ENCODE results near the gene AGBL5.

The AGBL5 gene

DNA sequence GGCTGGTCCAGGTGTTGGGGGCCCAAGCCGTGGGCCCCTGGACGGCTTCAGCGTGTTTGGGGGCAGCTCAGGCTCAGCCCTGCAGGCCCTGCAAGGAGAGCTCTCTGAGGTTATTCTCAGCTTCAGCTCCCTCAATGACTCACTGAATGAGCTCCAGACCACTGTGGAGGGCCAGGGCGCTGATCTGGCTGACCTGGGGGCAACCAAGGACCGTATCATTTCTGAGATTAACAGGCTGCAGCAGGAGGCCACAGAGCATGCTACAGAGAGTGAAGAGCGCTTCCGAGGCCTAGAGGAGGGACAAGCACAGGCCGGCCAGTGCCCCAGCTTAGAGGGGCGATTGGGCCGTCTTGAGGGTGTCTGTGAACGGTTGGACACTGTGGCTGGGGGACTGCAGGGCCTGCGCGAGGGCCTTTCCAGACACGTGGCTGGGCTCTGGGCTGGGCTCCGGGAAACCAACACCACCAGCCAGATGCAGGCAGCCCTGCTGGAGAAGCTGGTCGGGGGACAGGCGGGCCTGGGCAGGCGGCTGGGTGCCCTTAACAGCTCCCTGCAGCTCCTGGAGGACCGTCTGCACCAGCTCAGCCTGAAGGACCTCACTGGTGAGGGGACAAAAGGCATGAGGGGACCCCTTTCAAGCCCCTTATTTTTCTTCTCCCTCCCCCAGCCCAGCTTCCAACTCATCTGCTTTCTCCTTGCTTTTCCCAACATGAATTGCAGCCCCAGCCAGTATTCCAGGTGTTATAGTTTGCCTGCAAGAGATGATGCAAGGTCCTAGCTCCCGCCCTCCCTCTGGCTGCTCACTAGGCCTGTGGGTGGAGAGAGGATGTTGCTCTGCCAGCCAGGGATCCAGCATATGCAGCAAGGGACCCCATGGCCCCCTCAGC lies 32.2 kb downstream of the AGBL5 start:
- Histone ChIP-seq H3K36me3 (ENCODE audit: control insufficient read depth, insufficient read depth, low read length) (no peaks in the 10 kb centered on the region), H3K27ac (ENCODE audit: insufficient read depth, low read depth, low read length, poor library complexity, severe bottlenecking) (no peak overlapping the region), H3K4me3 (ENCODE audit: insufficient read depth, low read depth, low read length) (no peak overlapping the region), H3K4me1 (ENCODE audit: control insufficient read depth, insufficient read depth, low read length) (peaks cover 25% of the 10 kb centered on the region), H3K27me3 (ENCODE audit: control insufficient read depth, insufficient read depth, low read length, poor library complexity, severe bottlenecking) (peaks cover 22% of the 10 kb centered on the region), H3K9me3 (ENCODE audit: control insufficient read depth, low read length) (no peaks in the 10 kb centered on the region)
- WGBS, 2 experiments, result 90 to 91% methylated on average over 20 of the region's 20 CpGs

- no peaks in the 10 kb centered on the region for H3K36me3 ChIP-seq (ENCODE audit: control insufficient read depth, insufficient read depth, low read length)
- no peaks in the 10 kb centered on the region for H3K9me3 ChIP-seq (ENCODE audit: control insufficient read depth, low read length)
- 75% methylated on average over 6 of the region's 6 CpGs for WGBS, 2 experiments
- peaks cover 22% of the 10 kb centered on the region for H3K27me3 ChIP-seq (ENCODE audit: control insufficient read depth, insufficient read depth, low read length, poor library complexity, severe bottlenecking)
- H3K27ac ChIP-seq (ENCODE audit: insufficient read depth, low read depth, low read length, poor library complexity, severe bottlenecking), result no peak overlapping the region
- H3K4me3 ChIP-seq (ENCODE audit: insufficient read depth, low read depth, low read length), result no peak overlapping the region
- peaks cover 17% of the 10 kb centered on the region for H3K4me1 ChIP-seq (ENCODE audit: control insufficient read depth, insufficient read depth, low read length)
Observed at GRCh38 chr2:27084297-27085061, 33.0 kb downstream of the AGBL5 start.

DNA sequence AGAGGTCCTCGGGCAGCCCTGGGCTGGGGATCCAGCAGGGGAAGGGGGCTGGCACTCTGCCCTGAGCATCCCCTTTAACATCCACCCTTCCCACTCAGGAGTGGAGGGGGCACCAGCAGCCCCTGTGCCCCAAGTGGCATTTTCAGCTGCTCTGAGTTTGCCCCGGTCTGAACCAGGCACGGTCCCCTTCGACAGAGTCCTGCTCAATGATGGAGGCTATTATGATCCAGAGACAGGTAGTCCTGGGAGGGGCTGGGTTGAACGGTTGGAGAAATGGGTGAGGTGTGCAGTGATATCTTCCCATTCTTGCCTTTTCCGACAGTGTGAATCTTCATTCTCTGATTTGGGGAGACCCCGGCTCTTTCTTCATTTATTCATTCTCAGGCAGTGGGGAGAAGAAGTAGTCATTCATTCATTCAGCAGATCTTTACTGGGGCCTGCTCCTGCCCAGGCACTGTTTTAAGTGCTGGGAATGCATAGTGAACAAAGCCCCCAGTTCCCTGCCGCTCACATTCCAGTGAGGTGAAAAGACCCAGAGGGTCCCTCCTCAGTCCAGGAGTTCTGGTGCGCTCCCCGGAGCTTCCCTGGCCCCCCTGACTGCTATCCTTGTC lies 33.7 kb downstream of the AGBL5 start:
- Histone ChIP-seq H3K27me3 (ENCODE audit: control insufficient read depth, insufficient read depth, low read length, poor library complexity, severe bottlenecking) (peaks cover 22% of the 10 kb centered on the region), H3K4me1 (ENCODE audit: control insufficient read depth, insufficient read depth, low read length) (peaks cover 17% of the 10 kb centered on the region), H3K27ac (ENCODE audit: insufficient read depth, low read depth, low read length, poor library complexity, severe bottlenecking) (no peak overlapping the region), H3K9me3 (ENCODE audit: control insufficient read depth, low read length) (no peaks in the 10 kb centered on the region), H3K4me3 (ENCODE audit: insufficient read depth, low read depth, low read length) (peak overlapping the region; percentile 59), H3K36me3 (ENCODE audit: control insufficient read depth, insufficient read depth, low read length) (no peaks in the 10 kb centered on the region)
- WGBS, 2 experiments, result 60 to 63% methylated on average over 10 of the region's 10 CpGs

GRCh38 chr2:27085673-27086089 lies 34.2 kb downstream of the AGBL5 start:
- Histone ChIP-seq H3K9me3 (ENCODE audit: control insufficient read depth, low read length) (no peaks in the 10 kb centered on the region), H3K27ac (ENCODE audit: insufficient read depth, low read depth, low read length, poor library complexity, severe bottlenecking) (no peak overlapping the region), H3K4me3 (ENCODE audit: insufficient read depth, low read depth, low read length) (peak overlapping the region; percentile 59), H3K27me3 (ENCODE audit: control insufficient read depth, insufficient read depth, low read length, poor library complexity, severe bottlenecking) (peaks cover 22% of the 10 kb centered on the region), H3K36me3 (ENCODE audit: control insufficient read depth, insufficient read depth, low read length) (no peaks in the 10 kb centered on the region), H3K4me1 (ENCODE audit: control insufficient read depth, insufficient read depth, low read length) (peaks cover 13% of the 10 kb centered on the region)
- 1% methylated on average over 38 of the region's 38 CpGs for WGBS, 2 experiments

GRCh38 chr2:27086090-27086723 lies 34.7 kb downstream of the AGBL5 start:
- WGBS, 2 experiments, result 0% methylated on average over 81 of the region's 81 CpGs
- Histone ChIP-seq H3K27ac (ENCODE audit: insufficient read depth, low read depth, low read length, poor library complexity, severe bottlenecking) (peak overlapping the region; percentile 67), H3K9me3 (ENCODE audit: control insufficient read depth, low read length) (no peaks in the 10 kb centered on the region)

DNA sequence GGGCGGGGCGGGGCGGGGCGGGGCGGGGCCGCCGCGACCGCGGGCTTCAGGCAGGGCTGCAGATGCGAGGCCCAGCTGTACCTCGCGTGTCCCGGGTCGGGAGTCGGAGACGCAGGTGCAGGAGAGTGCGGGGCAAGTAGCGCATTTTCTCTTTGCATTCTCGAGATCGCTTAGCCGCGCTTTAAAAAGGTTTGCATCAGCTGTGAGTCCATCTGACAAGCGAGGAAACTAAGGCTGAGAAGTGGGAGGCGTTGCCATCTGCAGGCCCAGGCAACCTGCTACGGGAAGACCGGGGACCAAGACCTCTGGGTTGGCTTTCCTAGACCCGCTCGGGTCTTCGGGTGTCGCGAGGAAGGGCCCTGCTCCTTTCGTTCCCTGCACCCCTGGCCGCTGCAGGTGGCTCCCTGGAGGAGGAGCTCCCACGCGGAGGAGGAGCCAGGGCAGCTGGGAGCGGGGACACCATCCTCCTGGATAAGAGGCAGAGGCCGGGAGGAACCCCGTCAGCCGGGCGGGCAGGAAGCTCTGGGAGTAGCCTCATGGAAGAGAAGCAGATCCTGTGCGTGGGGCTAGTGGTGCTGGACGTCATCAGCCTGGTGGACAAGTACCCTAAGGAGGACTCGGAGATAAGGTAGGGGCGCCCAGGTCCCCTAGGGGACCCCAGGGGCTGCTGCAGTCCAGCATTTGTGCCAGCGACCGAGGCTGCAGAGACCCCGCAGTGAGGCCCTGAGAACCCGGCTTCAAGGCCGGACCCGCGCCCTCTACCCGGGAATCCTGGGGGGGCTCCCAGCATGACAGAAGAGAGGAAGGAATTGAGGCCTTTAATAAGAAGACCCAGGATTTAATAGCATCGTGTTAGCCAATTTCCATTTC lies 35.5 kb downstream of the AGBL5 start, which contains the start of gene KHK:
Gene KHK, plus strand, starts transcription at position 49 of the 870 bp plus-strand sequence. Its CDS starts 488 bp downstream, at position 537.
- Histone ChIP-seq H3K4me1 (ENCODE audit: control insufficient read depth, insufficient read depth, low read length) (peaks cover 4% of the 10 kb centered on the region), H3K4me3 (ENCODE audit: insufficient read depth, low read depth, low read length) (peak within 1 kb of the TSS; percentile 59), H3K27ac (ENCODE audit: insufficient read depth, low read depth, low read length, poor library complexity, severe bottlenecking) (peak within 1 kb of the TSS; percentile 67), H3K36me3 (ENCODE audit: control insufficient read depth, insufficient read depth, low read length) (no peaks in the 10 kb centered on the region), H3K27me3 (ENCODE audit: control insufficient read depth, insufficient read depth, low read length, poor library complexity, severe bottlenecking) (peaks cover 22% of the 10 kb centered on the region), H3K9me3 (ENCODE audit: control insufficient read depth, low read length) (no peaks in the 10 kb centered on the region)
- WGBS, 2 experiments, result 8 to 11% methylated on average over 54 of the region's 54 CpGs

More at GRCh38 chr2:27086090-27086723, 34.7 kb downstream of the AGBL5 start:
- Histone ChIP-seq H3K27me3 (ENCODE audit: control insufficient read depth, insufficient read depth, low read length, poor library complexity, severe bottlenecking) (peaks cover 22% of the 10 kb centered on the region), H3K36me3 (ENCODE audit: control insufficient read depth, insufficient read depth, low read length) (no peaks in the 10 kb centered on the region), H3K4me1 (ENCODE audit: control insufficient read depth, insufficient read depth, low read length) (peaks cover 10% of the 10 kb centered on the region), H3K4me3 (ENCODE audit: insufficient read depth, low read depth, low read length) (peak overlapping the region; percentile 59)

- Histone ChIP-seq H3K9me3 (ENCODE audit: control insufficient read depth, low read length) (no peaks in the 10 kb centered on the region), H3K4me1 (ENCODE audit: control insufficient read depth, insufficient read depth, low read length) (peaks cover 4% of the 10 kb centered on the region), H3K27me3 (ENCODE audit: control insufficient read depth, insufficient read depth, low read length, poor library complexity, severe bottlenecking) (peaks cover 22% of the 10 kb centered on the region), H3K4me3 (ENCODE audit: insufficient read depth, low read depth, low read length) (peak overlapping the region; percentile 59), H3K27ac (ENCODE audit: insufficient read depth, low read depth, low read length, poor library complexity, severe bottlenecking) (no peak overlapping the region), H3K36me3 (ENCODE audit: control insufficient read depth, insufficient read depth, low read length) (no peaks in the 10 kb centered on the region)
- 84 to 90% methylated on average over 5 of the region's 5 CpGs for WGBS, 2 experiments
Observed at GRCh38 chr2:27087823-27088410, 36.4 kb downstream of the AGBL5 start.

GRCh38 chr2:27088634-27089033 lies 37.2 kb downstream of the AGBL5 start:
- no peak overlapping the region for H3K4me3 ChIP-seq (ENCODE audit: insufficient read depth, low read depth, low read length)
- H3K4me1 ChIP-seq (ENCODE audit: control insufficient read depth, insufficient read depth, low read length), result peaks cover 4% of the 10 kb centered on the region
- no peak overlapping the region for H3K27ac ChIP-seq (ENCODE audit: insufficient read depth, low read depth, low read length, poor library complexity, severe bottlenecking)
- no peaks in the 10 kb centered on the region for H3K36me3 ChIP-seq (ENCODE audit: control insufficient read depth, insufficient read depth, low read length)
- peaks cover 22% of the 10 kb centered on the region for H3K27me3 ChIP-seq (ENCODE audit: control insufficient read depth, insufficient read depth, low read length, poor library complexity, severe bottlenecking)
- WGBS, 2 experiments, result 93% methylated on average over 6 of the region's 6 CpGs
- no peaks in the 10 kb centered on the region for H3K9me3 ChIP-seq (ENCODE audit: control insufficient read depth, low read length)

Data from ectodermal cell (in vitro differentiated cells).